Mucosa of rectum (tissue), 2 donors: ENCODE results near the gene RNF145.

Source experiments
- H3K27ac ChIP-seq, 2 donors: one replicate each; pipeline ENCODE4 v1.7.0; 2013; ENCODE audit warnings: inconsistent platforms in 2 of 2, low read depth in 2 of 2, low read length in 2 of 2
- H3K27me3 ChIP-seq, 2 donors: one replicate each; pipeline ENCODE4 v1.7.0; 2013; ENCODE audit warnings: low read length in 2 of 2; ENCODE audit not compliant: control insufficient read depth in 2 of 2, insufficient read depth in 2 of 2
- H3K36me3 ChIP-seq, 2 donors: one replicate each; pipeline ENCODE4 v1.7.0; 2013; ENCODE audit warnings: low read length in 2 of 2; ENCODE audit not compliant: control insufficient read depth in 2 of 2, insufficient read depth in 2 of 2
- H3K4me1 ChIP-seq, 2 donors: one replicate each; pipeline ENCODE4 v1.7.0; 2013; ENCODE audit warnings: low read length in 2 of 2, mild to moderate bottlenecking in 1 of 2; ENCODE audit not compliant: control insufficient read depth in 2 of 2, insufficient read depth in 2 of 2
- H3K4me3 ChIP-seq, 2 donors: one replicate each; pipeline ENCODE4 v1.7.0; 2013; ENCODE audit warnings: low read length in 2 of 2
- H3K9ac ChIP-seq, 2 donors: one replicate each; pipeline ENCODE4 v1.7.0; 2013; ENCODE audit warnings: low read length in 2 of 2, low read depth in 1 of 2, mild to moderate bottlenecking in 1 of 2
- H3K9me3 ChIP-seq, 2 donors: one replicate each; pipeline ENCODE4 v1.7.0; 2013; ENCODE audit warnings: low read length in 2 of 2; ENCODE audit not compliant: control insufficient read depth in 2 of 2
- donor health status: healthy.
- donor health status: Normal muscosa, but diverticular disease.

Gene RNF145

DNA sequence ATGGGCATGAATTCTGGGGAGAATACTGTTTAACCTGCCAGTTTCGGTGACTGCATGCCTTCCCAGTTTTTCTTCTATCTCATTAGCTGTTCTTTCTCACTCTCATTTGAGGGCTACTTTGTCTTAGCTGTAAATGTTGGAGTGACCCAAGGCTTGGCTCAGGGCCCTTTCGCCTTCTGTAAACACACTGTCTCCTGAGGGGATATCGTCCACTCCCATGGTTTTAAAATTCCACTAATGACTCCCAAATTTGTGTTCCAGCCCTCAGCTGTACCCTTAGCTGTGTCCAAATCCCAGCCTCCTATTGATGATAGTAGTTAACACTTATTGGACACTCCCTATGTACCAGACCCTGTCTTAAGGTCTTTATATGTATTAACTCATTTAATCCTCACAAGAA is 14.1 kb upstream of the RNF145 start:
- H3K27ac ChIP-seq = no peak overlapping the region
- no peaks in the 10 kb centered on the region for H3K27me3 ChIP-seq
- H3K36me3 ChIP-seq = no peaks in the 10 kb centered on the region
- H3K4me3 ChIP-seq = no peak overlapping the region
- H3K4me1 ChIP-seq = peaks cover 0 to 4% of the 10 kb centered on the region in 2 donors
- no peak overlapping the region for H3K9ac ChIP-seq
- H3K9me3 ChIP-seq = no peaks in the 10 kb centered on the region

DNA sequence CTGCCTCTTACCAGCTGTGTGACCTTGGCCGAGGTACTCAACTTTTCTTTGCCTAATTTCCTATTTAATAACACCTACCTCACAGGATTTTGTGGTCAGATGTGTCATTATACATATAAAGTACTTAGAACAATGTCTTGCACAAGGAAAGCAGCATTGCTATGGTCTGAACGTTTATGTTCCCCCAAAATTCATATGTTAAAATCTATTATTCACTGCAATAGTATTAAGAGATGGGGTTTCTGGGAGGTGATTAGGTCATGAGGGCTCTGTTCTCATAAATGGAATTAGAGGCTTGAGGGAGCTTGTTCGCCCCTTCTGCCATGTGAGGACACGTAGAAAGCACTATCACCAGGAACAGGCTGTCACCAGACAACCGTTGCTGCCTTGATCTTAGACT is 10.9 kb upstream of the RNF145 start:
- Histone ChIP-seq H3K27me3 (no peaks in the 10 kb centered on the region), H3K4me3 (no peak overlapping the region), H3K9me3 (no peaks in the 10 kb centered on the region), H3K36me3 (no peaks in the 10 kb centered on the region), H3K9ac (no peak overlapping the region), H3K27ac (no peak overlapping the region), H3K4me1 (peaks cover 2 to 7% of the 10 kb centered on the region in 2 donors)

- Histone ChIP-seq H3K9ac (no peak overlapping the region), H3K4me1 (peaks cover 2 to 7% of the 10 kb centered on the region in 2 donors), H3K27ac (no peak overlapping the region), H3K36me3 (no peaks in the 10 kb centered on the region), H3K27me3 (no peaks in the 10 kb centered on the region), H3K9me3 (no peaks in the 10 kb centered on the region), H3K4me3 (no peak overlapping the region)
Measured at GRCh38 chr5:159218595-159219023, 9.3 kb upstream of the RNF145 start.

DNA sequence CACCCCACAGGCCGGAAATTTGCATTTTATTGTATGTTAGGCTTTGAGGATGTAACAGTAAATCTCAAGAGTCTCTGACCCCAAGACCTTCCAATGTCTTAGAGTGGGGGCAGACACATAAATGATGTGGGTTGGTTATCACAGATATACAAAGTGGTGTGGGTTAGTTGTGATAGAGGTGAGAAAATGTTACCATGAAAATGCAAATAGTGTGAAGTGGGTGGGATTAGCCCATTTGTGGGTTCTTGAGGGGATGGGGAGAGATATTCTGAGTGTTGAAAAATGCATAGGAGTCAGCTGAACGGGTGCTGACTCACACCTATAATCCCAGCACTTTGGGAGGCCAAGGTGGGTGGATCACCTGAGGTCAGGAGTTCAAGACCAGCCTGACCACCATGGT is 7.9 kb upstream of the RNF145 start:
- H3K9me3 ChIP-seq = no peaks in the 10 kb centered on the region
- no peak overlapping the region for H3K9ac ChIP-seq
- H3K27ac ChIP-seq = no peak overlapping the region
- no peaks in the 10 kb centered on the region for H3K27me3 ChIP-seq
- peaks cover 2 to 7% of the 10 kb centered on the region in 2 donors for H3K4me1 ChIP-seq
- H3K36me3 ChIP-seq = no peaks in the 10 kb centered on the region
- H3K4me3 ChIP-seq = no peak overlapping the region

DNA sequence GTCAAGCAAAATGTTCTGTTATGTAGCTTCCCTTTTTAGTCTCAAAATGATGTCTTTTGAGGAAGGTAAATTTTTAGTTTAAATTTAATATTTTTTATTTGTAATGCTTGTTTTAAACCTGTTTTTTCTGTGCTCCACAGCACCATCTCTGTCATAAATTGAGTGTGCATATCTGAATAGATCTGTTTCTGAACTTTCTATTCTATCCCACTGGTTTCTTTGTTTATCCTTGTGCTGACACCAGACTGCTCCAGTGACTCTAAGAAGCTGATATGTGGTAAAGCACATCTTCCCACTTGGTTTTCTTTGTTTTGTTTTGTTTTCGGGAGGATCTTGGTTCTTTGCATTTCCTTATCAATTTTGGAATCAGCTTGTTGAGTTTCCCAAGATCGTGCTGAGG is 7.1 kb upstream of the RNF145 start:
- no peaks in the 10 kb centered on the region for H3K36me3 ChIP-seq
- no peak overlapping the region for H3K27ac ChIP-seq
- H3K4me1 ChIP-seq = peaks cover 4 to 14% of the 10 kb centered on the region in 2 donors
- no peaks in the 10 kb centered on the region for H3K9me3 ChIP-seq
- H3K9ac ChIP-seq = no peak overlapping the region
- H3K27me3 ChIP-seq = no peaks in the 10 kb centered on the region
- H3K4me3 ChIP-seq = no peak overlapping the region

DNA sequence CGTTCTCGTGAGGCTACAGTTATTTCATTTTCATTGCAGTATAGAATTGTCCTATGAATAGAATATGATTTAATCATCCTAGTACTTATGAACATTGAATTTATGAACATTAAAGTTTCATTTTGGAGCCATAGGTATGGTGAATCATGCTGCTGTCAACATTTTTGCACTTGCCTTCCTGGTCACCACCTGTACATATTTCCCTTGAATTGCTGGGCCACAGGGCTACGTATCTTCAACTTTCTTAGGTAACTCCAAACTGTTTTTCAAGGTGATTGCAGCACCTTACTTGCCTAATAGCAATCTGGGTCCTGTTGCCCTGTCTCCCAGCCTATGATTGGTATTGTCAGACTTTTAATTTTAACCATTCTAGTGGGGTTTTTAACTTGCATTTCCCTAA is 6.5 kb upstream of the RNF145 start:
- no peak overlapping the region for H3K4me3 ChIP-seq
- H3K36me3 ChIP-seq = no peaks in the 10 kb centered on the region
- no peak overlapping the region for H3K9ac ChIP-seq
- no peak overlapping the region for H3K27ac ChIP-seq
- H3K27me3 ChIP-seq = no peaks in the 10 kb centered on the region
- no peaks in the 10 kb centered on the region for H3K9me3 ChIP-seq
- H3K4me1 ChIP-seq = peaks cover 9 to 19% of the 10 kb centered on the region in 2 donors

- H3K4me3 ChIP-seq = no peak overlapping the region
- no peaks in the 10 kb centered on the region for H3K9me3 ChIP-seq
- H3K27me3 ChIP-seq = no peaks in the 10 kb centered on the region
- no peak overlapping the region for H3K9ac ChIP-seq
- no peak overlapping the region for H3K27ac ChIP-seq
- no peaks in the 10 kb centered on the region for H3K36me3 ChIP-seq
- peaks cover 12 to 29% of the 10 kb centered on the region in 2 donors for H3K4me1 ChIP-seq
Measured at GRCh38 chr5:159214486-159215271, 5.3 kb upstream of the RNF145 start.

DNA sequence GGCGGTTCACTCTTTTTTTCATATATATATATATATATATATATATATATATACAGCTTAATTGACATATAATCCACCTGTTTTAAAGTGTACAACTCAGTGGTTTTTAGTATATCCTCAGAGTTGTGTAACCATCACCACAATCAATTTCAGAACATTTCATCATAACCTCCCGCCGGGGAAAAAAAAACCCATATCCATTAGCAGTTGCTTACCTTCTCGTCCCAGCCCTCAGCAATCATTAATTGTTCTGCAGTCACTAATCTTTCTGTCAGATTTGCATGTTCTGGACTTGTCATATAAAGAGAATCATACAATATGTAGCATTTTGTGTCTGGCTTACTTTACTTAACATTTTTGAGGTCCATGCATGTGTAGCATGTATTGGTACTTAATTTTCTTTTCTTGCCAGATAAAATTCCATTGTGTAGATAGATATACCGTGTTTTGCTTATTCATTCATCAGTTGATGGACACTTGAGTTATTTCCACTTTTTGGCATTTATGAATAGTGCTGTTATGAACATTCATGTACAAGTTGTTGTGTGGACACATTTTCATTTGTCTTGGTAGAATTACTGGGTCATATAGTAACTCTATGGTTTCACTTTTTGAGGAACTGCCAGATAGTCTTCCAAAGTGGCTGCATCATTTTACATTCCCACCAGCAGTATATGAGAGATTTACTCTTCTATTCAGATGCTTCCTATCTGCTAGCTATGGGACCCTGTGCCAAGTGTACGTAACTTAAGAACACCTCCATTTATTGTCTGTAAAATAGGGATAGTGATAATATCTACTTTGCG is 3.5 kb upstream of the RNF145 start:
- Histone ChIP-seq H3K27me3 (no peaks in the 10 kb centered on the region), H3K9ac (no peak overlapping the region), H3K4me3 (no peak overlapping the region), H3K9me3 (no peaks in the 10 kb centered on the region), H3K36me3 (no peaks in the 10 kb centered on the region), H3K4me1 (peaks cover 10 to 24% of the 10 kb centered on the region in 2 donors), H3K27ac (no peak overlapping the region)

DNA sequence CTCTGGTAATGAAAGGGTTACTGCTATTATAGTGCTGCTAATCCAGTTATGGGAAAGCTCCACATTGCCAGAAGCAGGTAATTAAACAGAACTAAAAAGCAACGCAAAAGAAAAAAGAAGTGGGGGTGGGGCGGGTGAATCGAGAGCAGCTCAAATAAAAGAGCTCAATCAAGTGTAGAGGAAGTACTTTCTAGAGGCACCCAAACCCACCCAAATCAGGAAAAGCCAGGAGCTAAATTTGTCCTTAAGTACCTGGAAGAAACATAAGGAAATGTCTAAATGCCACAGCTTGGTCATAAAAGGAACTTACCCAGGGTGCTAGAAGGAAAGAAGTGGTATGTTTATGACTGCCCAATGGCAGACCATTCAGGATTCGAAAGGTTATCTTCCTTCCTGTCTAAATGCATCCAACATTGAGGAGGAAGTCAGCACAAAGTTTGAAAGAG is 2.4 kb upstream of the RNF145 start:
- Histone ChIP-seq H3K9me3 (no peaks in the 10 kb centered on the region), H3K4me3 (no peak overlapping the region), H3K27ac (peak overlapping the region; percentile 28 to 31)

GRCh38 chr5:159210846-159211245 is 1.5 kb upstream of the RNF145 start:
- H3K27me3 ChIP-seq = no peaks in the 10 kb centered on the region
- no peaks in the 10 kb centered on the region for H3K9me3 ChIP-seq
- H3K27ac ChIP-seq = peak overlapping the region; percentile 90 to 94
- no peak overlapping the region for H3K9ac ChIP-seq
- peaks cover 14 to 36% of the 10 kb centered on the region in 2 donors for H3K4me1 ChIP-seq
- H3K4me3 ChIP-seq = peak overlapping the region in 1 of 2 donors; percentile 86
- H3K36me3 ChIP-seq = no peaks in the 10 kb centered on the region

More for the DNA sequence above, 2.4 kb upstream of the RNF145 start:
- Histone ChIP-seq H3K27me3 (no peaks in the 10 kb centered on the region), H3K36me3 (no peaks in the 10 kb centered on the region), H3K4me1 (peaks cover 10 to 27% of the 10 kb centered on the region in 2 donors), H3K9ac (no peak overlapping the region)
